Liver (tissue), 9 donors: ENCODE results near the gene HNRNPA3. TPM values are rescaled to one million over a fixed set of nuclear protein-coding genes. Genes with fewer than 3 reads are reported as not detected.

Experiments
- DNase-seq: peaks from one replicate; pipeline ENCODE4 v3.0.0-alpha.2; 2017; ENCODE audit warnings: low spot score
- H3K27ac ChIP-seq, 2 donors: one replicate each; pipeline ENCODE4 v1.7.0; 2013; ENCODE audit warnings: inconsistent platforms in 2 of 2, low read length in 2 of 2, control low read depth in 1 of 2, low read depth in 1 of 2, mild to moderate bottlenecking in 1 of 2
- H3K27me3 ChIP-seq, 4 donors: one replicate each; pipeline versions ENCODE4 v1.6.1 to v1.7.0; 2013; ENCODE audit warnings: low read length in 3 of 4, inconsistent platforms in 1 of 4, mild to moderate bottlenecking in 1 of 4, moderate library complexity in 1 of 4; ENCODE audit not compliant: control insufficient read depth in 4 of 4, insufficient read depth in 4 of 4
- H3K36me3 ChIP-seq, 4 donors: one replicate each; pipeline versions ENCODE4 v1.6.1 to v1.7.0; 2013; ENCODE audit warnings: low read length in 3 of 4, mild to moderate bottlenecking in 3 of 4, low read depth in 1 of 4, moderate library complexity in 1 of 4; ENCODE audit not compliant: control insufficient read depth in 4 of 4, insufficient read depth in 3 of 4
- H3K4me1 ChIP-seq, 4 donors: one replicate each; pipeline versions ENCODE4 v1.6.1 to v1.7.0; 2013; ENCODE audit warnings: low read length in 3 of 4, mild to moderate bottlenecking in 3 of 4, moderate library complexity in 1 of 4; ENCODE audit not compliant: control insufficient read depth in 4 of 4, insufficient read depth in 4 of 4
- H3K4me3 ChIP-seq, 3 donors: one replicate each; pipeline versions ENCODE4 v1.6.1 to v1.7.0; 2013; ENCODE audit warnings: low read length in 3 of 3, control low read depth in 1 of 3, low read depth in 1 of 3, mild to moderate bottlenecking in 1 of 3
- H3K9ac ChIP-seq, 2 donors: one replicate each; pipeline ENCODE4 v1.7.0; 2013; ENCODE audit warnings: low read length in 2 of 2, mild to moderate bottlenecking in 2 of 2, moderate library complexity in 2 of 2, control low read depth in 1 of 2, low read depth in 1 of 2
- H3K9me3 ChIP-seq, 4 donors: one replicate each; pipeline versions ENCODE4 v1.6.1 to v1.7.0; 2013; ENCODE audit warnings: low read length in 3 of 4; ENCODE audit not compliant: control insufficient read depth in 4 of 4
- EGR1 ChIP-seq, 2 donors: IDR thresholded peaks; 2 replicates each; pipeline ENCODE4 v1.6.1; 2016 to 2018; ENCODE audit warnings: antibody characterized with exemption in 2 of 2, low read depth in 2 of 2
- FOXA1 ChIP-seq: IDR thresholded peaks from 2 replicates; pipeline ENCODE4 v1.6.1; 2016; ENCODE audit warnings: antibody characterized with exemption
- FOXA2 ChIP-seq: IDR thresholded peaks from 2 replicates; pipeline ENCODE4 v1.6.1; 2016; ENCODE audit warnings: antibody characterized with exemption
- GABPA ChIP-seq, 2 donors: IDR thresholded peaks in 1 of 2; conservative IDR thresholded peaks in 1 of 2; 2 replicates each; pipeline ENCODE4 v1.6.1; 2016; ENCODE audit warnings: antibody characterized with exemption in 2 of 2, mild to moderate bottlenecking in 1 of 2, moderate library complexity in 1 of 2
- HNF4A ChIP-seq, 2 donors: conservative IDR thresholded peaks; 2 replicates each; pipeline ENCODE4 v1.6.1; 2016; ENCODE audit warnings: antibody characterized with exemption in 2 of 2, mild to moderate bottlenecking in 2 of 2
- JUND ChIP-seq, 2 donors: IDR thresholded peaks; 2 replicates each; pipeline ENCODE4 v1.6.1; 2016; ENCODE audit warnings: antibody characterized with exemption in 2 of 2
- NR2F2 ChIP-seq: IDR thresholded peaks from 2 replicates; pipeline ENCODE4 v1.6.1; 2016; ENCODE audit warnings: antibody characterized with exemption
- RAD21 ChIP-seq, 2 donors: IDR thresholded peaks; 2 replicates each; pipeline ENCODE4 v1.6.1; 2016; ENCODE audit warnings: antibody characterized with exemption in 2 of 2, mild to moderate bottlenecking in 2 of 2
- RXRA ChIP-seq, 2 donors: IDR thresholded peaks; 2 replicates each; pipeline ENCODE4 v1.6.1; 2017 to 2018; ENCODE audit warnings: antibody characterized with exemption in 2 of 2, mild to moderate bottlenecking in 1 of 2
- SP1 ChIP-seq: IDR thresholded peaks from 2 replicates; pipeline ENCODE4 v1.6.1; 2018; ENCODE audit warnings: antibody characterized with exemption, mild to moderate bottlenecking
- TAF1 ChIP-seq: conservative IDR thresholded peaks from 2 replicates; pipeline ENCODE4 v1.6.1; 2016; ENCODE audit warnings: antibody characterized with exemption, mild to moderate bottlenecking
- YY1 ChIP-seq: IDR thresholded peaks from 2 replicates; pipeline ENCODE4 v1.6.1; 2016; ENCODE audit warnings: antibody characterized with exemption, mild to moderate bottlenecking
- WGBS: extraction: QIAGEN DNeasy Blood & Tissue Kit; methylation state at CpG from one replicate; pipeline ENCODE4 v1.1.7; 2013; 5-methylcytosine and 5-hydroxymethylcytosine counted together
- polyA plus RNA-seq, 2 donors: library from polyadenylated mRNA; stranded (reverse) in 1 of 2; unstranded in 1 of 2; fragments of 200-250 nt in 1 of 2; fragments of >200 nt in 1 of 2; fragmentation: Nextera tagmentation in 1 of 2; extraction: Ambion mirVana in 1 of 2; gene quantifications; one replicate each; pipeline versions ENCODE4 v1.2.1 to v1.2.3, GENCODE V29; 2013 to 2015
- total RNA-seq, 2 donors: library from RNA; depleted of rRNA; stranded (reverse); fragments of >200 nt; gene quantifications; one replicate each; pipeline ENCODE4 v1.2.3, GENCODE V29; 2014
- TF ChIP-seq, protein P1 (sequence below): IDR thresholded peaks from 2 replicates; pipeline ENCODE4 v1.6.1; 2016; ENCODE audit warnings: antibody characterized with exemption
- TF ChIP-seq, protein P2 (sequence below): fragments of 150-350 bp; IDR thresholded peaks from 2 replicates; pipeline ENCODE4 v1.5.1; 2017; ENCODE audit warnings: improper control_type of control experiment, low read depth, low read length; ENCODE audit not compliant: missing input control
- TF ChIP-seq, protein P3 (sequence below): IDR thresholded peaks from 2 replicates; pipeline ENCODE4 v1.6.1; 2016; ENCODE audit warnings: antibody characterized with exemption, mild to moderate bottlenecking
- TF ChIP-seq, protein P4 (sequence below): IDR thresholded peaks from 2 replicates; pipeline ENCODE4 v1.6.1; 2016; ENCODE audit warnings: antibody characterized with exemption
- TF ChIP-seq, protein P5 (sequence below): IDR thresholded peaks from 2 replicates; pipeline ENCODE4 v1.6.1; 2016; ENCODE audit warnings: antibody characterized with exemption
- donor health status: healthy.
- donor health status: healthy.
- donor health status: healthy.
- donor health status: healthy.
- donor health status: healthy.

The HNRNPA3 gene
- total and polyA plus RNA-seq, 4 donors, result 22.9 to 72.5 (median 51.7) TPM

DNA sequence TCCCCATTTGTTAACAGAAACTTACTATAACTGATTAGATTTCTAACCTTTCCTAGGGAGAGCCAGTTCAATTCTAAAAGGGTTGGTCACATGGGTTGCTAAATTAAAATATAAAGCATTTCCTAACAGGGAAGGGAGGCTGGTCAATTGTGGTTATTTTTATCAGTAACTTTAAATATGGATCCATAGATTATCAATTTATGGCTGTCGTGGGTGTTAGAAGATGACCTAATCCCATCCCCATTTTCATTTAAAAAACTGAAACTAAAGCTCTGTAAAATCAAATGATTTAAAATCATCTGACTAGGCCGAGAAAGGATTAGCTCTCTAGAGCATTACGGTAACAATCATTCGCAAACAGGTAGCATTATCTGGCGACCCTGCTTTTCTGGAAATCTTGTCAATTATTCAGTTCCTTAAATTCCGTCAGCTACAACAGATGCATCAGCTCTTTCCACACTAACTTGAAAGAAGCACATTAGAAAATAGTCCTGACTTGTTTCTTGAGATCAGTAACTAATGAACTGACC is 953 bp upstream of the HNRNPA3 start:
- H3K9ac ChIP-seq, result peak overlapping the region; percentile 98 to 100
- peaks cover 5 to 29% (median 9%) of the 10 kb centered on the region in 4 donors for H3K4me1 ChIP-seq
- 2% methylated on average over 6 of the region's 6 CpGs for WGBS

DNA sequence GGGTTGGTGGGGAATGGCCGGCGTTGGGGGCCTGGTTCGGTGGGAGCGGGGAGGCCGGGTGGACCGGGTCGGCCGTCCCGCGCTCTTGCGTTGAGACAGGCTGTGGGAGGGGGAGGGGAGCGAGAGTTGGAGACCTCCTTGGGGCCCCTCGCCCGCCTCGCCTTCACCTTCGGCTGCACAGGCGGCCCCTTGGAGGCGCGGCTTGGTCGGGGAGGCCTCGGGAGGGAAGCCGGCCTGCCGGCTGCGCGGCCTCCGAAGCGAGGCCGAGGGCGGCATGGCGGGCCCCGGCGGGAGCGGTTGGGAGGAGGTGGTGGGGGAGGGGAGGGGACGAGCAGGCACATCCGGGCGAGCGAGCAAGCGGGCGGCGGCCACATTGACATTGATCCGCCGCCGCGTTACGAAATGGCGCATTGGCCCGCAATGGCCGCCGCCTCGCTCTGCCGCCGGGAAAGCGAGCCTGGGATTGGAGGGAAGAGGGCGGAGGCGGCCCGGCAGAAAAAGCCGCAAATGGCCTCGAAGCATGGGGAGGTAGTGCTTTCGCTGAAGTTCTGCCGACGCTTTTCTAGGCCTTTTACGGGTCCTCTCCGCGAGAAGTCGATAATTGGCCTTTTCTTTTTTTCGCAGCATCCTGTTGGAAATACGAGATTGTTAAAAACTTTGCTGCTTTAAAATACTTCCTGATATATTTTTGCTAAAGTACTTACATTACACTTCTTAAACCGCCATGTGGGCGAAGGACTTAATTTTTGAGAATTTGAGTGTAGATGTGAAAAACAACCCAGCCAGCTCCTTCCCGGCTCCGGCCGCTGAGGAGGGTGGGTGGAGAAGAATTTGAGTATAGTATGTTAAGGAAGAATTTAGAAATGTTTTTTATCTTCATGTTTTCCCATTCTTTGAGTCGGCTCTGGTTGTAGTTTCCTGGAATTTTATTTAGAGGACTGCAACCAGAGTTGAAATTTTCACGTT is 580 bp downstream of the HNRNPA3 start:
- peaks cover 6 to 31% (median 9%) of the 10 kb centered on the region in 4 donors for H3K4me1 ChIP-seq
- TF ChIP-seq RAD21 (IDR thresholded peaks at IDR 0.05) (peak; percentile 37 to 49), YY1 (peak; percentile 98), GABPA (IDR thresholded peaks at IDR 0.05 in 1 of 2, conservative IDR thresholded peaks at IDR 0.05 in 1 of 2) (peak in 1 of 2 donors; percentile 14), HNF4A (conservative IDR thresholded peaks at IDR 0.05) (peak in 1 of 2 donors; percentile 7), FOXA2 (no peak), SP1 (peak; percentile 13)
- peaks cover 4 to 24% (median 17%) of the 10 kb centered on the region in 4 donors for H3K36me3 ChIP-seq
- peak overlapping the region; percentile 95 to 96 for H3K9ac ChIP-seq
- WGBS, result under 1% methylated on average over 74 of the region's 74 CpGs
- H3K27ac ChIP-seq, result peak overlapping the region; percentile 100
- no peaks in the 10 kb centered on the region for H3K27me3 ChIP-seq
- H3K4me3 ChIP-seq, result peak overlapping the region; percentile 72 to 95 (median 84)
- DNase-seq, result peak; percentile 93
- no peaks in the 10 kb centered on the region for H3K9me3 ChIP-seq

More for the DNA sequence above, 953 bp upstream of the HNRNPA3 start:
- Histone ChIP-seq H3K36me3 (peaks cover 2 to 13% (median 7%) of the 10 kb centered on the region in 4 donors), H3K4me3 (peak overlapping the region; percentile 64 to 72 (median 71)), H3K9me3 (no peaks in the 10 kb centered on the region), H3K27me3 (no peaks in the 10 kb centered on the region), H3K27ac (peak overlapping the region; percentile 98 to 100)
- TF ChIP-seq HNF4A (conservative IDR thresholded peaks at IDR 0.05) (no peak), TAF1 (no peak), RXRA (IDR thresholded peaks at IDR 0.05) (no peak), RAD21 (IDR thresholded peaks at IDR 0.05) (no peak)
- DNase-seq, result no peak

DNA sequence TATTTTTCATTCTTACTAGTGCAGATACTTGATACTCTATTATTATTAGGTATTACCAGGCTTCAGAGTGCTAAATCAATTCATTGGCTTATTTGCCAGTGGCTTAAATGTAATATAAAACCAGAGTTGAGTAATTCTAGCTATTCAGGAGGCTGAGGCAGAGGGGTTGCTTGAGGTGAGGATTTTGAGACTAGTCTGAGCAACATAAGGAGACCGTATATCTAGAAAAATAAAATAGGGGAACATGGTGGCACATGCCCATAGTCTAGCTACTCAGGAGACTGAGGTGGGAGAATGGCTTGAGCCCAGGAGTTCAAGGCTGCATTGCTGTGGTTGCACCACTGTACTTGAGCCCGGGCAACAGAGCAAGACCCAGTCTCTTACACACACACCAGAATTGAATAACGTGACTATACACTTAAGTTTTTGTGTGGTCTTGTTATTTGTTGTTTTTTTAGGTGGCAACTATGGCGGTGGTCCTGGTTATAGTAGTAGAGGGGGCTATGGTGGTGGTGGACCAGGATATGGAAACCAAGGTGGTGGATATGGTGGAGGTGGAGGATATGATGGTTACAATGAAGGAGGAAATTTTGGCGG is 4.8 kb downstream of the HNRNPA3 start:
- H3K9ac ChIP-seq, result no peak overlapping the region
- WGBS, result 88% methylated on average over 5 of the region's 5 CpGs
- H3K27me3 ChIP-seq, result no peaks in the 10 kb centered on the region
- TF ChIP-seq, protein P1, sequence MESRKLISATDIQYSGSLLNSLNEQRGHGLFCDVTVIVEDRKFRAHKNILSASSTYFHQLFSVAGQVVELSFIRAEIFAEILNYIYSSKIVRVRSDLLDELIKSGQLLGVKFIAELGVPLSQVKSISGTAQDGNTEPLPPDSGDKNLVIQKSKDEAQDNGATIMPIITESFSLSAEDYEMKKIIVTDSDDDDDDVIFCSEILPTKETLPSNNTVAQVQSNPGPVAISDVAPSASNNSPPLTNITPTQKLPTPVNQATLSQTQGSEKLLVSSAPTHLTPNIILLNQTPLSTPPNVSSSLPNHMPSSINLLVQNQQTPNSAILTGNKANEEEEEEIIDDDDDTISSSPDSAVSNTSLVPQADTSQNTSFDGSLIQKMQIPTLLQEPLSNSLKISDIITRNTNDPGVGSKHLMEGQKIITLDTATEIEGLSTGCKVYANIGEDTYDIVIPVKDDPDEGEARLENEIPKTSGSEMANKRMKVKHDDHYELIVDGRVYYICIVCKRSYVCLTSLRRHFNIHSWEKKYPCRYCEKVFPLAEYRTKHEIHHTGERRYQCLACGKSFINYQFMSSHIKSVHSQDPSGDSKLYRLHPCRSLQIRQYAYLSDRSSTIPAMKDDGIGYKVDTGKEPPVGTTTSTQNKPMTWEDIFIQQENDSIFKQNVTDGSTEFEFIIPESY, result no peak
- TF ChIP-seq, protein P2, sequence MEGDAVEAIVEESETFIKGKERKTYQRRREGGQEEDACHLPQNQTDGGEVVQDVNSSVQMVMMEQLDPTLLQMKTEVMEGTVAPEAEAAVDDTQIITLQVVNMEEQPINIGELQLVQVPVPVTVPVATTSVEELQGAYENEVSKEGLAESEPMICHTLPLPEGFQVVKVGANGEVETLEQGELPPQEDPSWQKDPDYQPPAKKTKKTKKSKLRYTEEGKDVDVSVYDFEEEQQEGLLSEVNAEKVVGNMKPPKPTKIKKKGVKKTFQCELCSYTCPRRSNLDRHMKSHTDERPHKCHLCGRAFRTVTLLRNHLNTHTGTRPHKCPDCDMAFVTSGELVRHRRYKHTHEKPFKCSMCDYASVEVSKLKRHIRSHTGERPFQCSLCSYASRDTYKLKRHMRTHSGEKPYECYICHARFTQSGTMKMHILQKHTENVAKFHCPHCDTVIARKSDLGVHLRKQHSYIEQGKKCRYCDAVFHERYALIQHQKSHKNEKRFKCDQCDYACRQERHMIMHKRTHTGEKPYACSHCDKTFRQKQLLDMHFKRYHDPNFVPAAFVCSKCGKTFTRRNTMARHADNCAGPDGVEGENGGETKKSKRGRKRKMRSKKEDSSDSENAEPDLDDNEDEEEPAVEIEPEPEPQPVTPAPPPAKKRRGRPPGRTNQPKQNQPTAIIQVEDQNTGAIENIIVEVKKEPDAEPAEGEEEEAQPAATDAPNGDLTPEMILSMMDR, result no peak
- TF ChIP-seq GABPA (IDR thresholded peaks at IDR 0.05 in 1 of 2, conservative IDR thresholded peaks at IDR 0.05 in 1 of 2) (no peak), TAF1 (no peak), NR2F2 (no peak), SP1 (no peak), RXRA (IDR thresholded peaks at IDR 0.05) (no peak), FOXA2 (no peak), YY1 (no peak), JUND (IDR thresholded peaks at IDR 0.05) (no peak), EGR1 (IDR thresholded peaks at IDR 0.05; ENCODE audit: low read depth in 2 of 2) (no peak), FOXA1 (no peak)
- TF ChIP-seq, protein P3, sequence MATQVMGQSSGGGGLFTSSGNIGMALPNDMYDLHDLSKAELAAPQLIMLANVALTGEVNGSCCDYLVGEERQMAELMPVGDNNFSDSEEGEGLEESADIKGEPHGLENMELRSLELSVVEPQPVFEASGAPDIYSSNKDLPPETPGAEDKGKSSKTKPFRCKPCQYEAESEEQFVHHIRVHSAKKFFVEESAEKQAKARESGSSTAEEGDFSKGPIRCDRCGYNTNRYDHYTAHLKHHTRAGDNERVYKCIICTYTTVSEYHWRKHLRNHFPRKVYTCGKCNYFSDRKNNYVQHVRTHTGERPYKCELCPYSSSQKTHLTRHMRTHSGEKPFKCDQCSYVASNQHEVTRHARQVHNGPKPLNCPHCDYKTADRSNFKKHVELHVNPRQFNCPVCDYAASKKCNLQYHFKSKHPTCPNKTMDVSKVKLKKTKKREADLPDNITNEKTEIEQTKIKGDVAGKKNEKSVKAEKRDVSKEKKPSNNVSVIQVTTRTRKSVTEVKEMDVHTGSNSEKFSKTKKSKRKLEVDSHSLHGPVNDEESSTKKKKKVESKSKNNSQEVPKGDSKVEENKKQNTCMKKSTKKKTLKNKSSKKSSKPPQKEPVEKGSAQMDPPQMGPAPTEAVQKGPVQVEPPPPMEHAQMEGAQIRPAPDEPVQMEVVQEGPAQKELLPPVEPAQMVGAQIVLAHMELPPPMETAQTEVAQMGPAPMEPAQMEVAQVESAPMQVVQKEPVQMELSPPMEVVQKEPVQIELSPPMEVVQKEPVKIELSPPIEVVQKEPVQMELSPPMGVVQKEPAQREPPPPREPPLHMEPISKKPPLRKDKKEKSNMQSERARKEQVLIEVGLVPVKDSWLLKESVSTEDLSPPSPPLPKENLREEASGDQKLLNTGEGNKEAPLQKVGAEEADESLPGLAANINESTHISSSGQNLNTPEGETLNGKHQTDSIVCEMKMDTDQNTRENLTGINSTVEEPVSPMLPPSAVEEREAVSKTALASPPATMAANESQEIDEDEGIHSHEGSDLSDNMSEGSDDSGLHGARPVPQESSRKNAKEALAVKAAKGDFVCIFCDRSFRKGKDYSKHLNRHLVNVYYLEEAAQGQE, result no peak
- TF ChIP-seq, protein P4, sequence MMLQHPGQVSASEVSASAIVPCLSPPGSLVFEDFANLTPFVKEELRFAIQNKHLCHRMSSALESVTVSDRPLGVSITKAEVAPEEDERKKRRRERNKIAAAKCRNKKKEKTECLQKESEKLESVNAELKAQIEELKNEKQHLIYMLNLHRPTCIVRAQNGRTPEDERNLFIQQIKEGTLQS, result no peak
- TF ChIP-seq, protein P5, sequence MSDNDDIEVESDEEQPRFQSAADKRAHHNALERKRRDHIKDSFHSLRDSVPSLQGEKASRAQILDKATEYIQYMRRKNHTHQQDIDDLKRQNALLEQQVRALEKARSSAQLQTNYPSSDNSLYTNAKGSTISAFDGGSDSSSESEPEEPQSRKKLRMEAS, result no peak
- H3K4me3 ChIP-seq, result no peak overlapping the region
- no peaks in the 10 kb centered on the region for H3K9me3 ChIP-seq
- H3K36me3 ChIP-seq, result peaks cover 4 to 58% (median 46%) of the 10 kb centered on the region in 4 donors
- DNase-seq, result no peak
- H3K4me1 ChIP-seq, result peaks cover 3 to 26% (median 9%) of the 10 kb centered on the region in 4 donors
- no peak overlapping the region for H3K27ac ChIP-seq
